Left lung (tissue), 10 donors: ENCODE measurements around the gene LHFPL4. TPM values are rescaled to one million over a fixed set of nuclear protein-coding genes. Genes with fewer than 3 reads are reported as not detected.
"Not testable (repeated sequence)": the region's sequence is repeated elsewhere in the genome, so short reads cannot be mapped to it uniquely, and the experiment has no call there.

Source experiments
- ATAC-seq: fragments of 200-7000 bp; cut with Tn5 transposase; one replicate; pipeline ENCODE4 v1.9.1; 2020; ENCODE audit warnings: moderate library complexity
- DNase-seq, 4 donors: peaks; one replicate each; pipeline ENCODE4 v3.0.0-alpha.2; 2013 to 2020
- H3K27ac ChIP-seq, 2 donors: fragments of 200-600 bp; sonication (generic) in 1 of 2; one replicate each; pipeline versions ENCODE4 v1.5.0 to v1.8.0; 2020 to 2021
- H3K27me3 ChIP-seq, 2 donors: fragments of 200-600 bp; sonication (generic) in 1 of 2; one replicate each; pipeline versions ENCODE4 v1.5.0 to v1.8.0; 2020 to 2021
- H3K36me3 ChIP-seq, 2 donors: fragments of 200-600 bp; sonication (generic) in 1 of 2; one replicate each; pipeline versions ENCODE4 v1.5.0 to v1.8.0; 2020 to 2021
- H3K4me1 ChIP-seq, 2 donors: fragments of 200-600 bp; one replicate each; pipeline ENCODE4 v1.8.0; 2021
- H3K4me3 ChIP-seq, 2 donors: fragments of 200-600 bp; sonication (generic) in 1 of 2; one replicate each; pipeline versions ENCODE4 v1.5.0 to v1.8.0; 2020 to 2021; ENCODE audit warnings: mild to moderate bottlenecking in 1 of 2
- H3K9me3 ChIP-seq, 2 donors: fragments of 200-600 bp; sonication (generic) in 1 of 2; one replicate each; pipeline versions ENCODE4 v1.5.0 to v1.8.0; 2020 to 2021
- intact Hi-C, 2 donors: fragments of 100-400 bp; cut with DNase I; formaldehyde crosslinking; loops; one replicate each; pipeline versions ENCODE4 v1.11.2 to v1.14.2; 2022
- polyA plus RNA-seq, 6 donors: library from polyadenylated mRNA; unstranded; fragments of 120-200 nt; gene quantifications; one replicate each; pipeline ENCODE4 v1.2.1, GENCODE V29; 2013; ENCODE audit not compliant: insufficient read length in 6 of 6
- total RNA-seq, 2 donors: library from RNA; stranded (reverse); fragmentation: NEBNext Ultra II Directional; extraction: Animal tissue kit (Norgen Biotek cat#: 25700); gene quantifications; one replicate each; pipeline ENCODE4 v1.2.1, GENCODE V29; 2021
- TF ChIP-seq, protein P1 (sequence below), 2 donors: fragments of 200-600 bp; sonication (generic) in 1 of 2; IDR thresholded peaks; one replicate each; pipeline versions ENCODE4 v1.5.0 to v1.8.0; 2021; ENCODE audit warnings: antibody characterized with exemption in 2 of 2
- donor health status: DM: no; HTN: yes; CAD: no.
- donor health status: DM: no; HTN: no; CAD: no.

LHFPL4 gene
- total and polyA plus RNA-seq, 8 donors: 0.06 to 0.13 (median 0.09) TPM; not detected in 2

DNA sequence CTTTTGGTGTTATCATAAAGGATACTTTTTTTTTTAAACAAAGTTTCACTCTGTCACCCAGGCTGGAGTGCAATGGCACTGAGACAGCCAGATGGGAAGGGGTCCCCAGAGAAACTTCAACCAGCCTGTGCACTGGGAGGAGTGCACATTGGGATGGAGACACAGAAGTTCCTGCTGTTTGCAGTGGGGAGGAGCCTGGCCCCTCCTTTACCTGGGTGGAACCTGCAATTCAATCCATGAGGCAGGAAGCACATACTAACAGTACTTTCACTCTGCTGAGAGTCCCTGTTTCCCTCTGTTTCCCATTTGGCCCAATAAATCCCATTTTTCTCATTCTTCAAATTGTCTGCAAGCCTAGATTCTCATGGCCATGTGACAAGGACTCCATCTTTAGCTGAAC is 42.3 kb upstream of the LHFPL4 start:
- Histone ChIP-seq H3K4me3 (no peak overlapping the region), H3K9me3 (peaks cover 0 to 3% of the 10 kb centered on the region in 2 donors), H3K27me3 (peaks cover 0 to 20% of the 10 kb centered on the region in 2 donors), H3K27ac (no peak overlapping the region), H3K4me1 (peaks cover 0 to 4% of the 10 kb centered on the region in 2 donors), H3K36me3 (no peaks in the 10 kb centered on the region)
- TF ChIP-seq, protein P1, sequence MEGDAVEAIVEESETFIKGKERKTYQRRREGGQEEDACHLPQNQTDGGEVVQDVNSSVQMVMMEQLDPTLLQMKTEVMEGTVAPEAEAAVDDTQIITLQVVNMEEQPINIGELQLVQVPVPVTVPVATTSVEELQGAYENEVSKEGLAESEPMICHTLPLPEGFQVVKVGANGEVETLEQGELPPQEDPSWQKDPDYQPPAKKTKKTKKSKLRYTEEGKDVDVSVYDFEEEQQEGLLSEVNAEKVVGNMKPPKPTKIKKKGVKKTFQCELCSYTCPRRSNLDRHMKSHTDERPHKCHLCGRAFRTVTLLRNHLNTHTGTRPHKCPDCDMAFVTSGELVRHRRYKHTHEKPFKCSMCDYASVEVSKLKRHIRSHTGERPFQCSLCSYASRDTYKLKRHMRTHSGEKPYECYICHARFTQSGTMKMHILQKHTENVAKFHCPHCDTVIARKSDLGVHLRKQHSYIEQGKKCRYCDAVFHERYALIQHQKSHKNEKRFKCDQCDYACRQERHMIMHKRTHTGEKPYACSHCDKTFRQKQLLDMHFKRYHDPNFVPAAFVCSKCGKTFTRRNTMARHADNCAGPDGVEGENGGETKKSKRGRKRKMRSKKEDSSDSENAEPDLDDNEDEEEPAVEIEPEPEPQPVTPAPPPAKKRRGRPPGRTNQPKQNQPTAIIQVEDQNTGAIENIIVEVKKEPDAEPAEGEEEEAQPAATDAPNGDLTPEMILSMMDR (IDR thresholded peaks at IDR 0.05): no peak
- intact Hi-C loops: no loop called here
- DNase-seq: no peak
- ATAC-seq: no peak

DNA sequence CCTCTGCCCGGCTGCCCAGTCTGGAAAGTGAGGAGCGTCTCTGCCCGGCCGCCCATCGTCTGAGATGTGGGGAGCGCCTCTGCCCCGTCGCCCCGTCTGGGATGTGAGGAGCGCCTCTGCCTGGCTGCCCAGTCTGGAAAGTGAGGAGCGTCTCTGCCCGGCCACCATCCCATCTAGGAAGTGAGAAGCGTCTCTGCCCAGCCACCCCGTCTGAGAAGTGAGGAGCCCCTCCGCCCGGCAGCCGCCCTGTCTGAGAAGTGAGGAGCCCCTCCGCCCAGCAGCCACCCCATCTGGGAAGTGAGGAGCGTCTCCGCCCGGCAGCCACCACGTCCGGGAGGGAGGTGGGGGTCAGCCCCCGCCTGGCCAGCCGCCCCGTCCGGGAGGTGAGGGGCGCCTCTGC is 38.2 kb upstream of the LHFPL4 start:
- DNase-seq, H3K4me1 ChIP-seq, H3K27ac ChIP-seq, H3K36me3 ChIP-seq, intact Hi-C loops, H3K4me3 ChIP-seq, H3K9me3 ChIP-seq, H3K27me3 ChIP-seq, ATAC-seq: not testable (repeated sequence)

DNA sequence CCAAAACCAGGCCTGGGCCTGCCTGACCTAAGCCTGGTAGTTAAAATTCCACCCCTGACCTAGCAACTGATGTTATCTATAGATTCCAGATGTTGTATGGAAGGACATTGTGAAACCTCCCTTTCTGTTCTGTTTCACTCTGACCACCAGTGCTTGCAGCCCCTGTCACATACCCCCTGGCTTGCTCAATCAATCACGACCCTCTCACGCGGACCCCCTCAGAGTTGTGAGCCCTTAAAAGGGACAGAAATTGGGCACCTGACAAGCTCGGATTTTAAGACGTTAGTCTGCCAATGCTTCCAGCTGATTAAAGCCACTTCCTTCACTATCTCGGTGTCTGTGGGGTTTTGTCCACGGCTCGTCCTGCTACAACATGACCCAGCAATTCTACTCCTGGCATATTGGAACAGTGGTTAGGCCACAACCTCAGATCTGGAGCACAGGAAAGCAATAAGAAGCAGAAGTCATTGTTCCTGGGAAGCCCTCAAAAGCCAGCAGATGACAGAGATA is 36.7 kb upstream of the LHFPL4 start:
- intact Hi-C loops: no loop called here
- no peaks in the 10 kb centered on the region for H3K9me3 ChIP-seq
- TF ChIP-seq, protein P1 (IDR thresholded peaks at IDR 0.05): no peak
- H3K4me3 ChIP-seq: no peak overlapping the region
- no peak overlapping the region for H3K27ac ChIP-seq
- ATAC-seq (no peak), DNase-seq (no peak)
- no peaks in the 10 kb centered on the region for H3K27me3 ChIP-seq
- no peaks in the 10 kb centered on the region for H3K36me3 ChIP-seq
- H3K4me1 ChIP-seq: no peaks in the 10 kb centered on the region

DNA sequence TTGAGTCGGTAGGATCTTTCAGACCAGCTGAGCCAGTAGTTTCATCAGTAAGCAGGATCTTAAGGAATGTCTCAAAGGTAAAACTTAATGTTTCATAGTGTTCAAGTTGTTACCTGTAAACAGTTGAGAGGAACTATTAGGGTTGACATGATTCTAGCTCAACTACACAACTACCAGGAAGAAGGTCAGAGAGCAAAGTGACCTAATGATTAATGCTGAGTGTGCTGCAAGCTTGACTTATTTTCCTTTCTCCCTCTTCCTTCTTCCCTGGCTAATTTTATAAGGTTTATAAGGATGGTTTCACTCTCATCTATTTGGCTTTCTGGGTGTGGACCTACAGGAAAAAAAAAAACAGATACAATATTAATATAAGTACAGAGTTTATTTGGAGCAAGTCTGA is 30.2 kb upstream of the LHFPL4 start:
- H3K27ac ChIP-seq: no peak overlapping the region
- peaks cover 0 to 10% of the 10 kb centered on the region in 2 donors for H3K9me3 ChIP-seq
- H3K4me3 ChIP-seq: no peak overlapping the region
- TF ChIP-seq, protein P1 (IDR thresholded peaks at IDR 0.05): no peak
- ATAC-seq: no peak
- no peaks in the 10 kb centered on the region for H3K36me3 ChIP-seq
- H3K4me1 ChIP-seq: no peaks in the 10 kb centered on the region
- no peak for DNase-seq
- intact Hi-C loops: no loop called here
- no peaks in the 10 kb centered on the region for H3K27me3 ChIP-seq

DNA sequence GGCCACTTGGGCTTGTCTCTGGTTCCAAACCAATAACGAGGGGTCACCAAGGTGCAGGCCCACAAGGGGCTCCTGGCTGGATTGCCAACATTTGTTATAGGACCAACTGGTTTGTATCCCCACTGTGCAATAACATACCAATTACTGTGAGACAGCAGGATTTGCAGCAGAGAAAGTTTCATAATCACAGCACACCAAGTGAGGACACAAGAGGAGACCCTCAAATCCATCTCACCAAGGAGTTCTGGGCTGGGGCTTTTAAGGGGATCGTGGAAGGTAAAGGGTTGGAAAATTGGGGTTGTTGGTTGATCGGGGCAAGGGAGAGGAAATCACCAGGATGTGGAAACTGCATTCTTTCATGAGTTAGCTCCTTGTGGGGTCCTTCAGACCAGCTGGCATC is 29.7 kb upstream of the LHFPL4 start:
- Histone ChIP-seq H3K9me3 (peaks cover 0 to 10% of the 10 kb centered on the region in 2 donors), H3K36me3 (no peaks in the 10 kb centered on the region), H3K4me3 (no peak overlapping the region), H3K4me1 (no peaks in the 10 kb centered on the region), H3K27me3 (no peaks in the 10 kb centered on the region), H3K27ac (no peak overlapping the region)
- DNase-seq (no peak), ATAC-seq (no peak)
- intact Hi-C loops: no loop called here
- TF ChIP-seq, protein P1 (IDR thresholded peaks at IDR 0.05): no peak

DNA sequence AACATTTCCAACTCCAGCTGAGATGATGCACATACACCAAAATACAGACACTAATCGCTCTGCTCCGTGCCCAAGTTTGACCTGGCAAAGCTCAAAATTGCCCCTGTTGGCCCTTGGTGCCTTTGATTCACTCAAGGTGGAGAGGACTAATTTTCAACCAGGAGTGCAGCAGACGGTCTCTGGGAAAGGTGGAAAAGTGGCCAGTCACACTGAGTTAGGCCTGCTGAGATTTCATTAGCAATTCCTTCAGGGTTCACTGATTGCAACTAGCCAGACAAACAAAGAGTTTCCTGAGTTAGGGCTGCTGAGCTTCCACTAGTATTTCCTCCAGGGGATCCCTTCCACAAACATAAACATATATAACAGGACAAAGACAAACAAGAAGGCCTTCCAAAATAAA is 28.7 kb upstream of the LHFPL4 start:
- Histone ChIP-seq H3K9me3 (peaks cover 0 to 10% of the 10 kb centered on the region in 2 donors), H3K4me1 (no peaks in the 10 kb centered on the region), H3K4me3 (no peak overlapping the region), H3K27me3 (no peaks in the 10 kb centered on the region), H3K36me3 (no peaks in the 10 kb centered on the region), H3K27ac (no peak overlapping the region)
- intact Hi-C loops: no loop called here
- TF ChIP-seq, protein P1 (IDR thresholded peaks at IDR 0.05): no peak
- ATAC-seq (no peak), DNase-seq (no peak)
